GM21786 (cell line): ENCODE measurements around the gene SYPL2.

ENCODE experiments used
- ATAC-seq: cut with Tn5 transposase; IDR thresholded peaks from one replicate; pipeline ENCODE4 v1.9.1; 2021; ENCODE audit not compliant: unreplicated experiment

SYPL2 gene

GRCh38 chr1:109490934-109491302 is 24.6 kb downstream of the SYPL2 start:
- no peak for ATAC-seq

- ATAC-seq: no peak
Measured at GRCh38 chr1:109491372-109491771, 25.0 kb downstream of the SYPL2 start.

- ATAC-seq: no peak
Measured at GRCh38 chr1:109492779-109493178, 26.4 kb downstream of the SYPL2 start.

- ATAC-seq: no peak
Measured at GRCh38 chr1:109493227-109493626, 26.9 kb downstream of the SYPL2 start.

- peak; percentile 91 for ATAC-seq
Measured at GRCh38 chr1:109493805-109494539, 27.6 kb downstream of the SYPL2 start, which contains the start of gene CYB561D1. TSS of gene CYB561D1 (plus strand) at chr1:109494094. CDS start at chr1:109494140, 46 bp downstream.

GRCh38 chr1:109495738-109496137 is 29.4 kb downstream of the SYPL2 start:
- ATAC-seq: no peak

GRCh38 chr1:109497449-109498160 is 31.3 kb downstream of the SYPL2 start:
- no peak for ATAC-seq

- ATAC-seq: no peak
Measured at GRCh38 chr1:109498161-109498801, 31.9 kb downstream of the SYPL2 start.

- ATAC-seq: no peak
Measured at GRCh38 chr1:109499081-109499480, 32.7 kb downstream of the SYPL2 start.

GRCh38 chr1:109499661-109500536 is 33.6 kb downstream of the SYPL2 start:
- no peak for ATAC-seq

GRCh38 chr1:109500941-109501381 is 34.6 kb downstream of the SYPL2 start:
- ATAC-seq: no peak

- no peak for ATAC-seq
Measured at GRCh38 chr1:109501644-109502363, 35.5 kb downstream of the SYPL2 start.

GRCh38 chr1:109502364-109502851 is 36.1 kb downstream of the SYPL2 start:
- no peak for ATAC-seq

GRCh38 chr1:109503935-109504334 is 37.6 kb downstream of the SYPL2 start:
- no peak for ATAC-seq

- ATAC-seq: no peak
Measured at GRCh38 chr1:109504974-109505373, 38.6 kb downstream of the SYPL2 start.

- ATAC-seq: no peak
Measured at GRCh38 chr1:109508001-109508872, 41.9 kb downstream of the SYPL2 start.

- ATAC-seq: no peak
Measured at GRCh38 chr1:109508873-109509175, 42.5 kb downstream of the SYPL2 start.

- ATAC-seq: no peak
Measured at GRCh38 chr1:109509176-109510134, 43.1 kb downstream of the SYPL2 start, which contains the start of gene AMIGO1. TSS of gene AMIGO1 (minus strand) at chr1:109509727. CDS start at chr1:109508912, 815 bp downstream.
